CD4-positive, alpha-beta memory T cell (primary cell): ENCODE results near the gene ZNF236. TPM values are rescaled to one million over a fixed set of nuclear protein-coding genes. Genes with fewer than 3 reads are reported as not detected.
A peak's percentile ranks its signal among the peaks of the same experiment; 100 is the strongest.

Experiments
- CTCF ChIA-PET: fragments of 350-600 bp; sonication (Branson Sonifier 250); formaldehyde crosslinking; loops from one replicate; lab custom pipeline; 2021; ENCODE audit warnings: inconsistent platforms; ENCODE audit not compliant: partially characterized antibody; lab: Charles Lee
- POLR2A ChIA-PET: fragments of 350-600 bp; sonication (Branson Sonifier 250); formaldehyde crosslinking; loops from one replicate; lab custom pipeline; 2021; ENCODE audit not compliant: partially characterized antibody; lab: Charles Lee
- DNase-seq, 5 donors: peaks; one replicate each; pipeline versions ENCODE4 v3.0.0 to v3.0.0-alpha.2; 2020 to 2022; ENCODE audit warnings: mixed read lengths in 1 of 5
- H3K27ac ChIP-seq: one replicate; pipeline ENCODE4 v1.7.0; 2013; ENCODE audit warnings: low read depth, low read length
- H3K27me3 ChIP-seq: 2 replicates; pipeline ENCODE4 v1.7.0; 2013; ENCODE audit warnings: mild to moderate bottlenecking, low read length, moderate library complexity; ENCODE audit not compliant: insufficient read depth
- H3K36me3 ChIP-seq: 2 replicates; pipeline ENCODE4 v1.7.0; 2013; ENCODE audit warnings: mild to moderate bottlenecking, low read length, moderate library complexity; ENCODE audit not compliant: insufficient read depth
- H3K4me1 ChIP-seq: 2 replicates; pipeline ENCODE4 v1.7.0; 2013; ENCODE audit warnings: mild to moderate bottlenecking, low read length, moderate library complexity; ENCODE audit not compliant: insufficient read depth
- H3K4me3 ChIP-seq, 2 donors: one replicate each; pipeline ENCODE4 v1.7.0; 2013; ENCODE audit warnings: low read length in 2 of 2, mild to moderate bottlenecking in 1 of 2
- H3K9me3 ChIP-seq, 2 donors: one replicate each; pipeline ENCODE4 v1.7.0; 2013; ENCODE audit warnings: low read length in 2 of 2, control low read depth in 1 of 2; ENCODE audit not compliant: control insufficient read depth in 1 of 2
- H3K27ac Mint-ChIP-seq, 7 donors: one replicate each; pipeline ENCODE4 v1.8.0; 2020 to 2021; ENCODE audit warnings: mixed read lengths in 7 of 7, mild to moderate bottlenecking in 6 of 7, inconsistent platforms in 3 of 7, moderate library complexity in 3 of 7
- H3K27me3 Mint-ChIP-seq, 2 donors: one replicate each; pipeline ENCODE4 v1.8.0; 2020 to 2021; ENCODE audit warnings: mixed read lengths in 2 of 2
- H3K36me3 Mint-ChIP-seq, 2 donors: one replicate each; pipeline ENCODE4 v1.8.0; 2020 to 2021; ENCODE audit warnings: mixed read lengths in 2 of 2, inconsistent platforms in 1 of 2, mild to moderate bottlenecking in 1 of 2
- H3K4me1 Mint-ChIP-seq, 4 donors: one replicate each; pipeline ENCODE4 v1.8.0; 2020 to 2021; ENCODE audit warnings: mixed read lengths in 4 of 4, mild to moderate bottlenecking in 1 of 4
- H3K4me3 Mint-ChIP-seq, 8 donors: one replicate each; pipeline ENCODE4 v1.8.0; 2020 to 2021; ENCODE audit warnings: mixed read lengths in 8 of 8, mild to moderate bottlenecking in 7 of 8, moderate library complexity in 6 of 8, inconsistent platforms in 3 of 8
- H3K9me3 Mint-ChIP-seq, 8 donors: one replicate each; pipeline ENCODE4 v1.8.0; 2020 to 2021; ENCODE audit warnings: mixed read lengths in 8 of 8, mild to moderate bottlenecking in 5 of 8, inconsistent platforms in 3 of 8, moderate library complexity in 1 of 8
- intact Hi-C: fragments of 100-400 bp; cut with micrococcal nuclease; formaldehyde crosslinking; loops from one replicate; pipeline ENCODE4 v1.15.1; 2023
- polyA plus RNA-seq, 2 donors: library from polyadenylated mRNA; unstranded; fragments of 300-500 nt; fragmentation: Illumina TruSeq; gene quantifications; one replicate each; pipeline ENCODE4 v1.2.3, GENCODE V29; 2021
- total RNA-seq, 2 experiments: library from RNA; stranded (reverse); gene quantifications; one replicate each; pipeline ENCODE4 v1.2.3, GENCODE V29; 2021

The ZNF236 gene
- total and polyA plus RNA-seq, 4 experiments from 2014 or later: 2.0 to 29.1 (median 18.8) TPM

DNA sequence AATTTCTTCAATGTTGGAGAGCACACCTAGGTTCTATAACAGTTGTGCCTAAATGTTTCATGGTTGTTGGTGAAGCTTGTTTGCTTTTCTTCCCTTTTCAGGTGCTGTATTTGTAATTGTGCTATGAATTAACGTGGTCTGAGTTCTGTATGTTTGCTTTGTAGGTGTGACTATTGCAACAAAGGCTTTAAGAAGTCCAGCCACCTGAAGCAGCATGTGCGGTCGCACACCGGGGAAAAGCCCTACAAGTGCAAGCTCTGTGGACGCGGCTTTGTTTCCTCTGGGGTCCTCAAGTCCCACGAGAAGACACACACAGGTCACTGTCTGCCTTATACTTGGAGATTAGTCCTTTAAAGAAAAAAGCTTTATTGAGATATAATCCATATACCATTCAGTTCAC lies 91.2 kb downstream of the ZNF236 start:
- no peaks in the 10 kb centered on the region for H3K4me1 ChIP-seq
- peaks cover 60% of the 10 kb centered on the region for H3K36me3 ChIP-seq
- Mint-ChIP-seq H3K4me1 (no peaks in the 10 kb centered on the region), H3K27ac (no peak overlapping the region), H3K27me3 (no peaks in the 10 kb centered on the region), H3K9me3 (no peaks in the 10 kb centered on the region), H3K36me3 (peaks cover 48 to 73% of the 10 kb centered on the region in 2 donors), H3K4me3 (no peak overlapping the region)
- H3K27me3 ChIP-seq: no peaks in the 10 kb centered on the region
- no peak for DNase-seq
- ChIA-PET CTCF (interaction anchor here (1.0 kb wide), 1 partner anchor 71 kb away, joined by 3 read pairs; no protein-coding TSS in a partner anchor), POLR2A (no interaction called here)
- no peaks in the 10 kb centered on the region for H3K9me3 ChIP-seq
- H3K4me3 ChIP-seq: no peak overlapping the region
- intact Hi-C loops: no loop called here
- no peak overlapping the region for H3K27ac ChIP-seq

DNA sequence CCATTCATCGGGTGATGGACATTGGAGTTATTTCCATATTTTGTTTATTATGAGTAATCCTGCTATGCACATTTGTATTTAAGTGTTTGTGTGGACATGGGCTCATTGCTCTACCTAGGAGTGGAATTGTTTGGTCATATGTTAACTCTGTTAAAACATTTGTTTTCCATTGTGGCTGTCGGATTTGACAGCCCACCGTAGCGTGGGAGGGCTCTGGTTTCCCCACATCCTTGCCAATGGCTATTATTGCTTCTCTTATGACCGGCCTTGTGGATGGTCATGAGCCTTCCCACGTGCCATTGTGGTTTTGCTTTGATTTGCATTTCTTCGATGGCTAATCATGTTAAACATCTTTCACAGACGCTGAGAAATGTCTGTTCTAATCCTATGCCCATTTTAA lies 92.0 kb downstream of the ZNF236 start:
- no peak for DNase-seq
- no peaks in the 10 kb centered on the region for H3K27me3 ChIP-seq
- intact Hi-C loops: no loop called here
- Mint-ChIP-seq H3K4me3 (no peak overlapping the region), H3K27ac (no peak overlapping the region), H3K27me3 (no peaks in the 10 kb centered on the region), H3K9me3 (no peaks in the 10 kb centered on the region), H3K36me3 (peaks cover 49 to 73% of the 10 kb centered on the region in 2 donors), H3K4me1 (no peaks in the 10 kb centered on the region)
- no peak overlapping the region for H3K4me3 ChIP-seq
- CTCF ChIA-PET: no interaction called here
- H3K9me3 ChIP-seq: no peaks in the 10 kb centered on the region
- peaks cover 62% of the 10 kb centered on the region for H3K36me3 ChIP-seq
- POLR2A ChIA-PET: no interaction called here
- H3K27ac ChIP-seq: no peak overlapping the region
- no peaks in the 10 kb centered on the region for H3K4me1 ChIP-seq

DNA sequence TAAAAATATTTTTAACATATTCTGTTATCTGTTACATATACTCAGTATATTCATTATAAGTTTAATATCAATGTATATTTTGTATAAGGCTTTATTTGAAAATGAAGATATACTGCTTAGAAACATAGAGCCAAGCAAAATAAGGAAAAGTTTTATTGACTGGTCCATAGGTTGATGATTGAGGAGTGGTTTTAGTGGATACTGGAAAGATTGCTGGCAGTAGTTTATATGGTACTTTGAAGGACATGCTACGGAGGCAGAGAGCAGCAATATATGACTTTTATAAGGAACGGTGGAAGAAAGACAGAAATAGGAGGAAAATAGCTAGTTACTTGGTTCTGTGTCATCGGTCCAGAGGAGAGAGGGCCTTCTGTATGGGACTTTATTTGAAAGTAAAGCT lies 92.4 kb downstream of the ZNF236 start:
- intact Hi-C loops: no loop called here
- CTCF ChIA-PET: interaction anchor here (0.6 kb wide), 1 partner anchor 9 kb away, joined by 3 read pairs; no protein-coding TSS in a partner anchor
- Histone ChIP-seq H3K36me3 (peaks cover 62% of the 10 kb centered on the region), H3K4me1 (no peaks in the 10 kb centered on the region), H3K27ac (no peak overlapping the region), H3K27me3 (no peaks in the 10 kb centered on the region), H3K9me3 (no peaks in the 10 kb centered on the region), H3K4me3 (no peak overlapping the region)
- no peak overlapping the region for H3K4me3 Mint-ChIP-seq
- H3K36me3 Mint-ChIP-seq: peaks cover 49 to 73% of the 10 kb centered on the region in 2 donors
- no peaks in the 10 kb centered on the region for H3K9me3 Mint-ChIP-seq
- no peaks in the 10 kb centered on the region for H3K27me3 Mint-ChIP-seq
- no peaks in the 10 kb centered on the region for H3K4me1 Mint-ChIP-seq
- H3K27ac Mint-ChIP-seq: peak overlapping the region in 1 of 7 donors; percentile 12
- POLR2A ChIA-PET: no interaction called here
- no peak for DNase-seq

DNA sequence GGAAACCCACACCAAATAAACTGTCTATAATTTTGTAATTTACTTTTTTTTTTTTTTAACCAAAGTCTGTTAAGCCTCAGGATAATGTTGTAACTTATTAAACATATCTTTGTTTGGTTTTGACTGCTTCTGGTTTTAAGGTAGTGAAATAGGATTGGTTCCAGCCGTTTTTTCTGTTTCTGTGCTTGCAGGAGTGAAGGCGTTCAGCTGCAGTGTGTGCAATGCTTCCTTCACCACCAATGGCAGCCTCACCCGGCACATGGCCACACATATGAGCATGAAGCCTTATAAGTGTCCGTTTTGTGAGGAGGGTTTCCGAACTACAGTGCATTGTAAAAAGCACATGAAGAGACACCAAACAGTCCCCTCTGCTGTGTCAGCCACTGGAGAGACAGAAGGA lies 93.1 kb downstream of the ZNF236 start:
- no peak overlapping the region for H3K4me3 Mint-ChIP-seq
- POLR2A ChIA-PET: no interaction called here
- Histone ChIP-seq H3K27ac (no peak overlapping the region), H3K27me3 (no peaks in the 10 kb centered on the region), H3K4me1 (no peaks in the 10 kb centered on the region), H3K36me3 (peaks cover 61% of the 10 kb centered on the region), H3K9me3 (no peaks in the 10 kb centered on the region), H3K4me3 (no peak overlapping the region)
- no peak overlapping the region for H3K27ac Mint-ChIP-seq
- intact Hi-C loops: no loop called here
- CTCF ChIA-PET: interaction anchor here (0.6 to 0.9 kb wide), 2 partner anchors 8 to 112 kb away, joined by 3 read pairs; no protein-coding TSS in a partner anchor
- no peaks in the 10 kb centered on the region for H3K9me3 Mint-ChIP-seq
- no peak for DNase-seq
- peaks cover 0 to 2% (median under 1%) of the 10 kb centered on the region in 4 donors for H3K4me1 Mint-ChIP-seq
- H3K27me3 Mint-ChIP-seq: no peaks in the 10 kb centered on the region
- H3K36me3 Mint-ChIP-seq: peaks cover 50 to 74% of the 10 kb centered on the region in 2 donors

DNA sequence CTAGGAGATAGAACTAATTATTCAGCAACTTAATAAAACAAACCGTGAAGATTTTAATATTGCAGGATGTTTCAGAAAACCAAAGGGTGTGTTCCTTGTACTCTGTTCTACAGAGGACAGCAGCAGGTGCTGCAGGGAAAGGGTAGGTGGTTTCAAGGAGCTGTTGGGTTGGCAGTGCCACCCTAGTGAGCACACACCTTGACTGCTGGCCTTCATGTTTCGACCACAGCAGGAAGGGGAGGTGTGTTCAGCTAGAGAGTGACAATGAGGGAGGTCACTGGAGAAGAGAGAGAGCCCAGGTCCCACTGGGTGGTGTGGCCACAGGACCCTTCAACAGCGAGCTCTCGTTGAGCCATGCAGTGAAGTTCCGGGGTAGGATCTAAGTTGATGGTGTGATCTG lies 98.6 kb downstream of the ZNF236 start:
- H3K27ac Mint-ChIP-seq: peak overlapping the region in 3 of 7 donors; percentile 14 to 71 (median 23)
- Histone ChIP-seq H3K27me3 (no peaks in the 10 kb centered on the region), H3K27ac (no peak overlapping the region), H3K4me1 (no peaks in the 10 kb centered on the region), H3K4me3 (no peak overlapping the region), H3K36me3 (peaks cover 64% of the 10 kb centered on the region), H3K9me3 (no peaks in the 10 kb centered on the region)
- intact Hi-C loops: no loop called here
- no peak overlapping the region for H3K4me3 Mint-ChIP-seq
- DNase-seq: no peak
- CTCF ChIA-PET: interaction anchor here (0.5 to 6.3 kb wide), 4 partner anchors 62 to 133 kb away, joined by 3 to 31 read pairs (median 10); no protein-coding TSS in a partner anchor
- POLR2A ChIA-PET: no interaction called here
- H3K4me1 Mint-ChIP-seq: peaks cover 7 to 21% (median 15%) of the 10 kb centered on the region in 4 donors
- no peaks in the 10 kb centered on the region for H3K27me3 Mint-ChIP-seq
- H3K36me3 Mint-ChIP-seq: peaks cover 67 to 78% of the 10 kb centered on the region in 2 donors
- no peaks in the 10 kb centered on the region for H3K9me3 Mint-ChIP-seq

DNA sequence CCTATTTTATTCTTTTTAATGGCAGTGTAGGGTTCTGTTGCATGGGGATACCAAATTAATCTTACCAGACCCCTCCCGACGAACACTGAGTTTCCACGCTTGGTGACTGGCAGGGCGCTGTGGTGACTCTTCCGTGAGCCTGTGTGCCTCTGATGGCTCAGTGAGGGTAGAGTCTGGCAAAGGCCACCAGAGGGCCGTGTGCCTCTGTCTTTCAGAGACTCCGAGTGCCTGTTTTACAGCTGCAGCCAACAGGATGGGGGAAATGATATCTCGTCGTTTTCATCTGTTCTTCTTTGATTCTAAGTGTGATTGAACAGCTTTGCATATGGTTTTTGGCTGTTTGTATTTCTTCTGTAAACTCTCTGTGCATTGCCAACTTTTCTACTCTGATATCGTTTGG lies 99.8 kb downstream of the ZNF236 start:
- Mint-ChIP-seq H3K4me1 (peaks cover 7 to 21% (median 17%) of the 10 kb centered on the region in 4 donors), H3K36me3 (peaks cover 70 to 77% of the 10 kb centered on the region in 2 donors), H3K27me3 (no peaks in the 10 kb centered on the region), H3K9me3 (peaks cover 0 to 2% (median 0%) of the 10 kb centered on the region in 8 donors), H3K27ac (peak overlapping the region in 6 of 7 donors; percentile 8 to 54 (median 33)), H3K4me3 (peak overlapping the region in 1 of 8 donors; percentile 47)
- Histone ChIP-seq H3K4me3 (no peak overlapping the region), H3K36me3 (peaks cover 65% of the 10 kb centered on the region), H3K27me3 (no peaks in the 10 kb centered on the region), H3K4me1 (no peaks in the 10 kb centered on the region), H3K27ac (no peak overlapping the region), H3K9me3 (no peaks in the 10 kb centered on the region)
- ChIA-PET POLR2A (interaction anchor here (0.8 kb wide), 1 partner anchor 60 kb away, joined by 3 read pairs; no protein-coding TSS in a partner anchor), CTCF (interaction anchor here (0.8 to 6.3 kb wide), 6 partner anchors 9 to 132 kb away, joined by 3 to 31 read pairs (median 4); no protein-coding TSS in a partner anchor)
- intact Hi-C loops: loop anchor here (1.0 kb wide), 2 partner anchors 61 to 120 kb away; no protein-coding TSS in a partner anchor
- DNase-seq: peak; percentile 43 to 51 (median 47)

DNA sequence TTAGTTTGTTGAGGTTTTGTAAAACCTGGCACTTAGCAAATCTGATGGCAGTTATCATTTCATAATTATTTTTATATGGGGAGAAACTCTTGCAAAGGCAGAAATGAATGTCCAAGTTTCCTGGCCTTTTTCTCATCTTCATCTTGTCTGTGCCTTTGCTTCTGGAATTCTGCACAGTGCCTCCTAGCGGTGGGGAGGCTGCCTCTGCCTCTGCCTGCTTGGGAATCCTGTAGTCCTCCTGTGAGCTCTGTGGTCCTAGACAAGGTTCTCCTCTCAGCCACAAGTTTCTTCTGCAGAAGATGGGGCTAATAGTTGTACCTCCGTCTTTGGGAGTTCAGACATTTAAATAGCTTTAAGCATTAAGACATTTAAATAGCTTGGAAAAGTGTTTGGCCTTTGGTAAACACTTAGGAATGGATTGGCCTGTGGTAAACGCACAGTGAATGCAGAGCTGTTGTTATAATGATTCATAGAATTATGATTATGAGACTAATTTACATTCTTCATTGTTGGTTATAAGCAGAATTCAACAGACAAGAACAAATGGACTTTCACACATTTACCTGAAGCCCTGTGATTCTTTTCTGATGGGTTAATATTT lies 101.2 kb downstream of the ZNF236 start:
- Mint-ChIP-seq H3K36me3 (peaks cover 73 to 79% of the 10 kb centered on the region in 2 donors), H3K4me3 (no peak overlapping the region), H3K27me3 (no peaks in the 10 kb centered on the region), H3K9me3 (peaks cover 0 to 2% (median 0%) of the 10 kb centered on the region in 8 donors), H3K27ac (no peak overlapping the region), H3K4me1 (peaks cover 7 to 21% (median 17%) of the 10 kb centered on the region in 4 donors)
- peaks cover 54% of the 10 kb centered on the region for H3K36me3 ChIP-seq
- no peaks in the 10 kb centered on the region for H3K4me1 ChIP-seq
- ChIA-PET POLR2A (no interaction called here), CTCF (interaction anchor here (0.6 to 6.3 kb wide), 6 partner anchors 8 to 728 kb away, joined by 3 to 31 read pairs (median 3); no protein-coding TSS in a partner anchor)
- no peak for DNase-seq
- H3K9me3 ChIP-seq: no peaks in the 10 kb centered on the region
- H3K4me3 ChIP-seq: no peak overlapping the region
- H3K27me3 ChIP-seq: no peaks in the 10 kb centered on the region
- H3K27ac ChIP-seq: no peak overlapping the region
- intact Hi-C loops: no loop called here
